Esophagus (tissue), 2 donors: Measurements from ENCODE around the gene PLAAT3. TPM values are rescaled to one million over a fixed set of nuclear protein-coding genes. Genes with fewer than 3 reads are reported as not detected.
"Not testable (repeated sequence)": the region's sequence is repeated elsewhere in the genome, so short reads cannot be mapped to it uniquely, and the experiment has no call there.

Experiments
- H3K27ac ChIP-seq, 2 donors: one replicate each; pipeline ENCODE4 v1.5.1; 2013; ENCODE audit warnings: low read depth in 2 of 2, mild to moderate bottlenecking in 2 of 2, inconsistent platforms in 1 of 2, low read length in 1 of 2, moderate library complexity in 1 of 2
- H3K27me3 ChIP-seq, 2 donors: one replicate each; pipeline ENCODE4 v1.6.1; 2013; ENCODE audit warnings: low read length in 2 of 2, control low read depth in 1 of 2, mild to moderate bottlenecking in 1 of 2; ENCODE audit not compliant: insufficient read depth in 2 of 2, control insufficient read depth in 1 of 2
- H3K36me3 ChIP-seq, 2 donors: one replicate each; pipeline ENCODE4 v1.6.1; 2013; ENCODE audit warnings: low read length in 1 of 2; ENCODE audit not compliant: control insufficient read depth in 2 of 2, insufficient read depth in 2 of 2
- H3K4me1 ChIP-seq, 2 donors: one replicate each; pipeline ENCODE4 v1.6.1; 2013; ENCODE audit warnings: low read length in 1 of 2; ENCODE audit not compliant: control insufficient read depth in 2 of 2, insufficient read depth in 2 of 2
- H3K4me3 ChIP-seq, 2 donors: one replicate each; pipeline ENCODE4 v1.5.1; 2013; ENCODE audit warnings: low read length in 2 of 2, mild to moderate bottlenecking in 2 of 2, low read depth in 1 of 2, moderate library complexity in 1 of 2
- H3K9me3 ChIP-seq, 2 donors: one replicate each; pipeline ENCODE4 v1.6.1; 2013; ENCODE audit warnings: mild to moderate bottlenecking in 2 of 2, low read depth in 1 of 2, low read length in 1 of 2, moderate library complexity in 1 of 2; ENCODE audit not compliant: control insufficient read depth in 2 of 2, insufficient read depth in 1 of 2
- WGBS, 2 donors: extraction: QIAGEN DNeasy Blood & Tissue Kit; methylation state at CpG; one replicate each; pipeline ENCODE4 v1.1.7; 2013; 5-methylcytosine and 5-hydroxymethylcytosine counted together
- polyA plus RNA-seq, 2 donors: library from polyadenylated mRNA; stranded (reverse); fragments of 200-250 nt; gene quantifications; one replicate each; pipeline ENCODE4 v1.2.3, GENCODE V29; 2013
- donor health status: healthy with polysubstance abuse.
- donor health status: Bipolar disorder and iron deficiency.

Gene PLAAT3
- polyA plus RNA-seq: 1 to 10 TPM; 3.1 to 8.9 TPM

DNA sequence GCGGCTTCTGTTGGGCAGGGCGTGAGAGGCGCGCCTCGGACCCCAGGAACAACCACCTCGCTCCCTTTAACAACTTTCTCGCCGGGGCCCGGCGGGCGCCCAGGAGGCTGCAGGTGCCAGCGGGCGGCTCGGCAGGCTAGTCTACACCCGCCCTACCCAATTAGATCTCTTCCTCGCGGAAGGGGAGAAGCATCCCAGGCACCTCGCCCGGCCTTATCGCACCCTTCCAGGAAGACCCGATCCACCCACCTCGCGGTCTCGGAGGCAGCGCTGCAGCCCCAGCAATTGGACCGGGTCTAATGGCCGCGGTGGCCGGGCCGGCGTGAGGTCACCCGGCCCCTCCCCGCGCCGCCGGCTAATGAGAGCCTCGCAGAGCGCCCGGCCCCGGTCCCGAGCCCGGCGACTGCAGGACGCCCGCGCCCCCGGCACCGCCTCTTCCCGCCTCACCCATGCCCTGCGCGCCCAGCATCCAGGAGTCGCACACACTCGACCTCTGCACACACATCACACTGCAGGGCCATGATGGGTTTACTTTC lies at the start of gene PLAAT3:
PLAAT3 (minus strand) TSS at position 298 of the 536 bp plus-strand sequence. CDS start 419 bp downstream, outside the sequence.
- peak within 1 kb of the TSS; percentile 24 to 56 for H3K27ac ChIP-seq
- H3K27me3 ChIP-seq: no peaks in the 10 kb centered on the region
- H3K36me3 ChIP-seq: no peaks in the 10 kb centered on the region
- 1% methylated on average over 51 to 53 of the region's 53 CpGs for WGBS, 2 donors
- H3K4me1 ChIP-seq: no peaks in the 10 kb centered on the region
- no peaks in the 10 kb centered on the region for H3K9me3 ChIP-seq
- peak within 1 kb of the TSS; percentile 46 to 53 for H3K4me3 ChIP-seq

DNA sequence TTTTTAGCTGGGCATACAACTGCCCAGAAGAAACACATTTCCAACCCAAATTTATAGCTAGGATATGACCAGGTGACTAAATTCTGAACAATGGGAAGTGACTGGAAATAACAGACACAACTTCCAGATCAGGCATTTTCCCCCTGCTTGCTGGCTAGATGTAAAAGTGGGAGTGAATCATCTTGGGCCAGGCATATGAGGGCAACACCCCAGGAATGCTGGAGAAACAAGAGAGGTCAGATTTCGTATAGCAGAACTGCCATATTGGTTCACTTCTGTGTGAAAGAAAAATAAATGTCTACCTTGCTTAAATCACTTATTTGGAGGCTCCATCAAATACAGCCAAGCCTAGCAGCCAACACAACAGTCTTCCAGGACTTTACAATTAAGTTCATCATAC lies 49.6 kb upstream of the PLAAT3 start:
- WGBS, 2 donors: 0% methylated on average over 1 of the region's 1 CpG
- Histone ChIP-seq H3K4me3 (no peak overlapping the region), H3K9me3 (no peaks in the 10 kb centered on the region), H3K36me3 (no peaks in the 10 kb centered on the region), H3K27me3 (no peaks in the 10 kb centered on the region), H3K27ac (no peak overlapping the region), H3K4me1 (peaks cover 0 to 6% of the 10 kb centered on the region in 2 donors)

DNA sequence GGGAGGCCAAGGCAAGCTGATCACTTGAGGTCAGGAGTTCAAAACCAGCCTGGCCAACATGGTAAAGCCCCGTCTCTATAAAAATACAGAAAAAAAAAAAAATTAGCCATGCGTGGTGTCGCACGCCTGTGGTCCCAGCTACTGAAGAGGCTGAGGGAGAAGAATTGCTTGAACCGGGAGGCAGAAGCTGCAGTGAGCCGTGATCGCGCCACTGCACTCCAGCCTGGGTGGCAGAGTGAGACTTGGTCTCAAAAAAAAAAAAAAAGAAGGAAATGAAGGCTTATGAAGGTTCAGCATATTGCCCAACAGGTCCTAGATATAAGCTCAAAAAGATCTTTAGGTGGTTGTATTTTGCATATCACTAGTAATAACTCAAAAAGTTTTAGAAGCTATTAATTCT lies 46.7 kb upstream of the PLAAT3 start:
- Histone ChIP-seq H3K27ac (no peak overlapping the region), H3K27me3 (no peaks in the 10 kb centered on the region), H3K4me3 (no peak overlapping the region), H3K9me3 (no peaks in the 10 kb centered on the region), H3K4me1 (no peaks in the 10 kb centered on the region), H3K36me3 (peaks cover 0 to 4% of the 10 kb centered on the region in 2 donors)
- WGBS, 2 donors: 93 to 96% methylated on average over 8 of the region's 8 CpGs

DNA sequence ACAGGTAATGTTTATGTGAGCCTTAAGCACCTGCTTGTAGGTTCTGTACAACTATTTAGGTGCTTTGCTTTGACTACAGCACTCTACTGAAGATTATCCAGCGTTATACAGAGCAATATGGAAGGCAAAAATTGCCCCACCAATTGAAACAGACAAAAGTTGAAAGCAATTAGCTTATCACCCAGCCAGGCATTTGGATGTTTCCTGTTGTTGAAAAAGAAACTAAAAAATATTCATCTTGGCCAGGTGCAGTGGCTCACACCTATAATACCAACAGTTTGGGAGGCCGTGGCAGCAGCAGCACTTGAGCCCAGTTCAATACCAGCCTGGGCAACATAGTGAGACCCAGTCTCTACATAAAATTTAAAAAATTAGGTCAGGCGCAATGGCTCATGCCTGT lies 38.4 kb upstream of the PLAAT3 start:
- no peaks in the 10 kb centered on the region for H3K27me3 ChIP-seq
- H3K4me1 ChIP-seq: no peaks in the 10 kb centered on the region
- H3K9me3 ChIP-seq: no peaks in the 10 kb centered on the region
- peaks cover 0 to 8% of the 10 kb centered on the region in 2 donors for H3K36me3 ChIP-seq
- no peak overlapping the region for H3K27ac ChIP-seq
- 78 to 85% methylated on average over 3 of the region's 3 CpGs for whole genome bisulfite sequencing, 2 donors
- no peak overlapping the region for H3K4me3 ChIP-seq

DNA sequence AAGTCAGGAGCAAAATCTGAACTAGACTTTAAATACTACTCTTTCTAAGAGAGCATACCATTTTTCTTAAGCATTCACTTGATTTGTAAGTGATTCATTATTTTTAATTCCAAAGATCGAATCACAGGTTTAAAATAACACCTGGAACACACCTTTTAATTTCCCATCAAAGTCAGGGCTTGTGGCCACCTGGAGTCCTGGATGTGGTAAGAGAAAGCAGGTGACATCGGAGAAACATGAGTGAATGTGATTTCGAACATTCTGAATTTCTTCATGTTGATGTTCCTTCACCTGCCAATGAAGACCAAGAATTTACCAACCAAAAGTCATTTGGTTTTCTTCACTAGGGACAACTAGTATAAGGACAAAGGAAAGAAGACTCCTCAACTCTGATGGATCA lies 29.0 kb upstream of the PLAAT3 start:
- no peak overlapping the region for H3K4me3 ChIP-seq
- H3K4me1 ChIP-seq: no peaks in the 10 kb centered on the region
- 86 to 88% methylated on average over 3 of the region's 3 CpGs for WGBS, 2 donors
- H3K36me3 ChIP-seq: peaks cover 0 to 5% of the 10 kb centered on the region in 2 donors
- no peaks in the 10 kb centered on the region for H3K27me3 ChIP-seq
- H3K27ac ChIP-seq: no peak overlapping the region
- H3K9me3 ChIP-seq: no peaks in the 10 kb centered on the region

DNA sequence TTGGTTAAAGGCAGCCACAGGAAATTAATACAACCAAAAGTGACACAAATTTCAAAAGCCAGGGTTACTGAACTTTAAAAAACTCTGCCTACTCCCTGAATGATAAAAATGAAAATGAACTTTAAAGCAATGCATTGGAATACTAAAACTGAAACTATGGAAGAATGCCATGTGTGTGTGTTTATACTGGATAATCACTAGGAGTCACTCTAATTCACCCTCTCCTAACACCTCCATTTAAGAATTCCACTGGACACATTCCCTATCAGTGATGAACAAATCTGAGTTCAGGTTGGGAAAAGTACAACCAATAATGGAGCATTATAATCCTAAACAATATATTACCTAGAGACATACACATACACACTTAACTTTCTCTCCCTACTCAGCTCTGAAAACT lies 27.5 kb upstream of the PLAAT3 start:
- peaks cover 0 to 5% of the 10 kb centered on the region in 2 donors for H3K36me3 ChIP-seq
- no peak overlapping the region for H3K27ac ChIP-seq
- H3K4me3 ChIP-seq: no peak overlapping the region
- H3K4me1 ChIP-seq: no peaks in the 10 kb centered on the region
- no peaks in the 10 kb centered on the region for H3K9me3 ChIP-seq
- no peaks in the 10 kb centered on the region for H3K27me3 ChIP-seq

DNA sequence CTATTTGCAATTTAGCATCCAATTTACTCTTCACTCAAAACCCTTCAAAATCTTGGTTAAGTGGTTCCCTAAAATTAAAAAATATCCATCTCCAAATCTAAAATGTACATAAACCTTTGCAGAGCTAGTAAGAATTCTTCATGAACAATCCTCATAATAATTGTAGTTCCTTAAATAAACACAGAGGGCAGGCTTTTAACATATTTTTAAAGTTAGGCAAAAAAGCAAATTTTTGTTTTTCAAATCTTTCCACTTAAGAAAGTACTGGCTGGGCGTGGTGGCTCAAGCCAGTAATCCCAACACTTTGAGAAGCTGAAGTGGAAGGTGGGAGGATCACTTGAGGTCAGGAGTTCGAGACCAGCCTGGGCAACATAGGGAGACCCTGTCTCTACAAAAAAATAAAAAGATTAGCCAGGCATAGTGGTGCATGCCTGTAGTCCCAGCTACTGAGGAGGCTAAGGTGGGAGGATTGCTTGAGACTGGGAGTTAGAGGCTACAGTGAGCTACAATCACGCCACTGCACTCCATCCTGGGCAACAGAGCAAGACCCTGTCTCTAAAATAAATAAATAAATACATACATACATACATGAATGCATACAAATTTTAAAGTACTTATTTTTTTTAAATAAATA lies 25.1 kb upstream of the PLAAT3 start:
- no peaks in the 10 kb centered on the region for H3K9me3 ChIP-seq
- H3K27ac ChIP-seq: no peak overlapping the region
- H3K4me3 ChIP-seq: no peak overlapping the region
- no peaks in the 10 kb centered on the region for H3K4me1 ChIP-seq
- peaks cover 0 to 3% of the 10 kb centered on the region in 2 donors for H3K36me3 ChIP-seq
- no peaks in the 10 kb centered on the region for H3K27me3 ChIP-seq
- 74 to 75% methylated on average over 3 of the region's 3 CpGs for WGBS, 2 donors

DNA sequence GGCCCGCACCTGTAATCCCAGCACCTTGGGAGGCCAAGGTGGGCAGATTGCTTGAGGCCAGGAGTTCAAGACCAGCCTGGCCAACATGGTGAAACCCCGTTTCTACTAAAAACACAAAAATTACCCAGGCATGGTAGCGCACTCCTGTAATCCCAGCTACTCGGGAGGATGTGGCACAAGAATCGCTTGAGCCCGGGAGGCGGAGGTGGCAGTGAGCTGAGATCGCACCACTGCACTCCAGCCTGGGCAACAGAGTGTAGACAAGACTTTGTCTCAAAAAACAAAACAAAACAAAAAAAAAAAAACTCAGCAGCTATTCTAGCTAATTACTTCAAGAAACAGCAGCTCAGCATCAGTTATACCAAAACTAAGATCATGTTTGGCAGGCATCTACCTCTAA lies 24.2 kb upstream of the PLAAT3 start:
- H3K36me3 ChIP-seq, H3K9me3 ChIP-seq, H3K27ac ChIP-seq, H3K27me3 ChIP-seq, H3K4me1 ChIP-seq, H3K4me3 ChIP-seq: not testable (repeated sequence)
- 90 to 94% methylated on average over 8 of the region's 8 CpGs for whole genome bisulfite sequencing, 2 donors

DNA sequence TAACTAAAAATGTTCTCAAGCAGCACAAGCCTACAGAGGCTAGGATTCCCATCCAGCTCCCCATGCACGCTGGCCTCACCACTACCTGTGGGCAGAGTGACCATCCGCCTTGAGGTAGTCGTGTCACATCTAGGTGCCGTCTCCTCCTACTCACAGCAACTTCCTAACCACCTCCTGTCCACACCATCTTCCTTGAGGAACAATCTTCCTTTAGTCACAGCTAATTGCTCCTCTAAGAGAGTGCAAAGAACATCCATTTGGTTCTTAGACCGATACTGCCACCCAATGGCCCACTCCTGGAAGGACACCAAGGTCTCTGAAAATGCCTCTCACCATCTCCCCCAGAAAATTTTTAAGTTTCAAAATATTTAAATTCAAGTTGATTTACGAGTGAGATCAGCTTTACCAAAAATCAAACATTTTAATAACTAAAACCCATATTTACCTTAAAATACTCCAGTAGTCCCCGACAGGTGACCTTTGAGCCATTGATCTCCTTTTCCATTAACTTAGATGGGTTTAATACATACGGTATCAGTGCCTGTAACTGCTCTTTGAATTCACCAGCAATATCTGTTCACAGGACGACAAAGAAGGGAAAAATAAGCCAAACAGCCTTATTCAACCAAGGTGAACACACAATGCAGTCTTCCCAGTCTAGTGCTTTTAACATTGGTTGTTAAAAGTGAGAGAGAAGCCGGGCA lies 21.7 kb upstream of the PLAAT3 start:
- Histone ChIP-seq H3K27ac (no peak overlapping the region), H3K36me3 (peaks cover 3 to 9% of the 10 kb centered on the region in 2 donors), H3K4me3 (no peak overlapping the region), H3K4me1 (no peaks in the 10 kb centered on the region), H3K27me3 (no peaks in the 10 kb centered on the region), H3K9me3 (no peaks in the 10 kb centered on the region)
- 57 to 66% methylated on average over 10 of the region's 10 CpGs for WGBS, 2 donors

DNA sequence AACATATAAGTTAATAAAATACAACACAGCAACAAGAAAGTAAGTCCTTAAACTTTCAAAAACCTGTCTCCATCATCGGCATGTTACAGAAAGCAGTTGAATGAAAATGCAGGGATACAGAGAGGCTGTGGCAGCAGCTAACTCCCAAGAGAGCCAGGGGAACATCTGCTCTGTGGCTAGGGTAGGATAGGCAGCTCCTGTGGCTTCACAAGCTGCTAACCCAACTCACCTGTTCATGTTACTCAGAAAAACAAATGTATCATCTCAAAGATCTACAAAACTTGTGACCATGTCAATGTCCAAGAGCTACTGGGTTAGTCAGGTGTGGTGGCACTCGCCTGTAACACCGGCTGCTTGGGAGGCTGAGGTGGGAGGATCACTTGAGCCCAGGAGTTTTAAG lies 15.2 kb upstream of the PLAAT3 start:
- peaks cover 12 to 14% of the 10 kb centered on the region in 2 donors for H3K36me3 ChIP-seq
- H3K27me3 ChIP-seq: no peaks in the 10 kb centered on the region
- H3K27ac ChIP-seq: no peak overlapping the region
- H3K4me3 ChIP-seq: no peak overlapping the region
- H3K4me1 ChIP-seq: no peaks in the 10 kb centered on the region
- 98 to 100% methylated on average over 3 of the region's 3 CpGs for WGBS, 2 donors
- H3K9me3 ChIP-seq: no peaks in the 10 kb centered on the region
